K562 (cell line): ENCODE results near the gene ARMC12. TPM values are rescaled to one million over a fixed set of nuclear protein-coding genes. Genes with fewer than 3 reads are reported as not detected.

Experiments used
- ATAC-seq: fragments of 200-7000 bp; cut with Tn5 transposase; 3 replicates; pipeline ENCODE4 v1.9.1; 2020; ENCODE audit warnings: moderate library complexity
- BruUV-seq: library from RNA; stranded (reverse); fragments of 400-500 nt; replicated peaks from 2 replicates; lab custom pipeline; 2021; lab: Mats Ljungman, UMichigan
- CTCF ChIA-PET: fragments of 300-600 bp; formaldehyde crosslinking; extraction: SDS; loops from one replicate; lab custom pipeline; 2021; ENCODE audit warnings: low intra/inter-chr PET ratio; lab: Yijun Ruan, JAX
- POLR2A ChIA-PET: fragments of 300-600, 350-650 bp; sonication (Branson Sonifier 250); formaldehyde crosslinking; extraction: SDS; loops from one replicate; lab custom pipeline; 2021; ENCODE audit warnings: antibody characterized with exemption, inconsistent platforms; lab: Yijun Ruan, JAX
- DNase-seq, 4 experiments: peaks; one replicate each; pipeline versions ENCODE4 v3.0.0 to v3.0.0-alpha.2; 2011 to 2018; ENCODE audit warnings: low spot score in 3 of 4, mixed read lengths in 3 of 4; ENCODE audit errors: extremely low read depth in 1 of 4
- FAIRE-seq: peaks from 2 replicates; lab custom pipeline; 2011; peaks lifted over from hg19 to GRCh38; lab: Jason Lieb, UNC
- H2AFZ ChIP-seq: 2 replicates; pipeline ENCODE4 v1.6.0; 2011; ENCODE audit warnings: low read depth, low read length, control low read depth, inconsistent platforms
- H3K27ac ChIP-seq: fragments of 200-600 bp; 3 replicates; pipeline ENCODE4 v1.8.0; 2011; ENCODE audit warnings: low read depth, mild to moderate bottlenecking, control low read depth, inconsistent platforms, low read length, moderate library complexity, mixed read lengths; ENCODE audit errors: extremely low read depth
- H3K27me3 ChIP-seq, 2 experiments: fragments of 300-600 bp in 1 of 2; 2 replicates in 1 of 2; 3 replicates in 1 of 2; pipeline versions ENCODE4 v1.6.0 to v1.8.0; 2011; ENCODE audit warnings: inconsistent platforms in 2 of 2, low read length in 2 of 2, mild to moderate bottlenecking in 1 of 2, mixed read lengths in 1 of 2, moderate library complexity in 1 of 2; ENCODE audit not compliant: control insufficient read depth in 2 of 2, insufficient read depth in 2 of 2
- H3K36me3 ChIP-seq: fragments of 300-600 bp; 3 replicates; pipeline ENCODE4 v1.8.0; 2011; ENCODE audit warnings: mild to moderate bottlenecking, low read length, inconsistent platforms; ENCODE audit not compliant: control insufficient read depth, insufficient read depth
- H3K4me1 ChIP-seq, 2 experiments: fragments of 200-600 bp in 1 of 2; replicated peaks in 1 of 2; 2 replicates in 1 of 2; 3 replicates in 1 of 2; pipeline versions ENCODE4 v1.5.1 to v1.8.0; 2011; ENCODE audit warnings: inconsistent platforms in 2 of 2, low read length in 2 of 2, mild to moderate bottlenecking in 1 of 2, mixed read lengths in 1 of 2, moderate library complexity in 1 of 2; ENCODE audit not compliant: control insufficient read depth in 2 of 2, insufficient read depth in 2 of 2
- H3K4me2 ChIP-seq: 2 replicates; pipeline ENCODE4 v1.6.1; 2011; ENCODE audit warnings: low read length, control low read depth, inconsistent platforms, mixed read lengths; ENCODE audit not compliant: insufficient read depth
- H3K4me3 ChIP-seq: fragments of 200-600 bp; sonication (generic), shearing (Covaris generic); 2 replicates; pipeline ENCODE4 v1.5.1; 2016; ENCODE audit warnings: control low read depth, inconsistent platforms
- H3K79me2 ChIP-seq: fragments of 200-600 bp; 3 replicates; pipeline ENCODE4 v1.8.0; 2011; ENCODE audit warnings: low read length, inconsistent platforms; ENCODE audit not compliant: control insufficient read depth, insufficient read depth
- H3K9ac ChIP-seq, 2 experiments: 2 replicates each; pipeline versions ENCODE4 v1.6.0 to v1.6.1; 2011; ENCODE audit warnings: low read depth in 2 of 2, low read length in 2 of 2, control low read depth in 1 of 2, inconsistent platforms in 1 of 2, mild to moderate bottlenecking in 1 of 2, mixed read lengths in 1 of 2; ENCODE audit not compliant: insufficient read depth in 1 of 2
- H3K9me1 ChIP-seq: one replicate; pipeline ENCODE4 v1.6.0; 2011; ENCODE audit warnings: inconsistent platforms, mild to moderate bottlenecking, low read length, moderate library complexity; ENCODE audit not compliant: control insufficient read depth, insufficient read depth
- H3K9me3 ChIP-seq: replicated peaks from 2 replicates; pipeline ENCODE4 v1.5.1; 2011; ENCODE audit warnings: low read depth, low read length, inconsistent platforms; ENCODE audit not compliant: control insufficient read depth, insufficient read depth
- H4K20me1 ChIP-seq: replicated peaks from 2 replicates; pipeline ENCODE4 v1.6.1; 2011; ENCODE audit warnings: low read length, inconsistent platforms, mixed read lengths; ENCODE audit not compliant: control insufficient read depth, insufficient read depth
- ARHGAP35 ChIP-seq: fragments of 450-650 bp; IDR thresholded peaks from 2 replicates; pipeline ENCODE4 v1.6.1; 2018; ENCODE audit not compliant: partially characterized antibody
- BCOR ChIP-seq: fragments of 450-650 bp; IDR thresholded peaks from 2 replicates; pipeline ENCODE4 v1.6.1; 2016
- DMBX1 ChIP-seq: fragments of 250-450 bp; sonication (Bioruptor Pico); IDR thresholded peaks from 2 replicates; pipeline ENCODE4 v1.8.0; 2022; ENCODE audit warnings: inconsistent platforms, mild to moderate bottlenecking, moderate library complexity, borderline replicate concordance
- EGR1 ChIP-seq: fragments of 450-650 bp; conservative IDR thresholded peaks from 2 replicates; pipeline ENCODE4 v1.6.1; 2017; ENCODE audit warnings: mild to moderate bottlenecking
- KDM1A ChIP-seq, 2 experiments: fragments of 450-650 bp; IDR thresholded peaks; 2 replicates each; pipeline ENCODE4 v1.6.1; 2016; ENCODE audit warnings: mild to moderate bottlenecking in 2 of 2
- KLF10 ChIP-seq: fragments of 250-450 bp; sonication (Bioruptor Pico); IDR thresholded peaks from 2 replicates; pipeline ENCODE4 v1.6.1; 2021; ENCODE audit warnings: matching md5 sums
- KLF16 ChIP-seq: IDR thresholded peaks from 2 replicates; pipeline ENCODE4 v1.6.1; 2016; ENCODE audit warnings: antibody characterized with exemption
- NCOR1 ChIP-seq: fragments of 450-650 bp; IDR thresholded peaks from 2 replicates; pipeline ENCODE4 v1.6.1; 2016; ENCODE audit warnings: mild to moderate bottlenecking, moderate library complexity
- POLR3A ChIP-seq: IDR thresholded peaks from 2 replicates; pipeline ENCODE4 v1.6.1; 2011; ENCODE audit warnings: borderline replicate concordance, mild to moderate bottlenecking, moderate library complexity; ENCODE audit not compliant: insufficient read length, insufficient read depth; ENCODE audit errors: extremely low read depth
- RBM25 ChIP-seq: fragments of 200-400 bp; formaldehyde crosslinking; IDR thresholded peaks from 2 replicates; pipeline ENCODE4 v1.6.1; 2018; ENCODE audit warnings: low read length, low read depth, moderate library complexity; ENCODE audit not compliant: severe bottlenecking
- TFAP4 ChIP-seq: sonication (generic); formaldehyde crosslinking; IDR thresholded peaks from 2 replicates; pipeline ENCODE4 v1.8.0; 2022; ENCODE audit warnings: missing genetic modification reagents, mild to moderate bottlenecking, moderate library complexity, borderline replicate concordance
- U2AF2 ChIP-seq: fragments of 200-400 bp; formaldehyde crosslinking; optimal IDR thresholded peaks from 2 replicates; pipeline ENCODE3; 2017; ENCODE audit warnings: low read depth, mild to moderate bottlenecking, low read length
- ZNF174 ChIP-seq: fragments of 250-450 bp; sonication (Bioruptor Pico); IDR thresholded peaks from 2 replicates; pipeline ENCODE4 v1.4.0; 2020; ENCODE audit warnings: mild to moderate bottlenecking
- ZNF436 ChIP-seq: fragments of 250-450, 450-650 bp; sonication (Bioruptor Pico); formaldehyde crosslinking; IDR thresholded peaks from 2 replicates; pipeline ENCODE4 v1.7.0; 2020; ENCODE audit warnings: mild to moderate bottlenecking
- ZNF444 ChIP-seq: fragments of 250-450 bp; sonication (Bioruptor Pico); IDR thresholded peaks from 2 replicates; pipeline ENCODE4 v1.4.0; 2020; ENCODE audit warnings: mild to moderate bottlenecking, moderate library complexity
- ZNF740 ChIP-seq, 3 experiments: fragments of 200-800 bp in 1 of 3; sonication (Bioruptor generic) in 1 of 3; sonication (generic) in 1 of 3; formaldehyde crosslinking in 1 of 3; IDR thresholded peaks; 2 replicates each; pipeline versions ENCODE4 v1.6.1 to v1.8.0; 2016 to 2022; ENCODE audit warnings: mild to moderate bottlenecking in 2 of 3, missing compliant biosample characterization in 2 of 3, missing genetic modification characterization in 2 of 3, missing genetic modification reagents in 1 of 3
- WGBS: fragments of 100-300 bp; shearing (Covaris generic); methylation state at CpG from one replicate; pipeline ENCODE4 v1.1.6; 2016; ENCODE audit warnings: low coverage, mixed read lengths; ENCODE audit not compliant: insufficient coverage; ENCODE audit errors: missing lambda C conversion rate; 5-methylcytosine and 5-hydroxymethylcytosine counted together
- in situ Hi-C: fragments of 300-500 bp; cut with MboI; formaldehyde crosslinking; loops from 4 replicates; pipeline ENCODE4 v1.15.0; 2018; ENCODE audit warnings: inconsistent platforms, mixed read lengths
- intact Hi-C: fragments of 100-400 bp; cut with micrococcal nuclease; formaldehyde crosslinking; loops from 2 replicates; pipeline ENCODE4 v1.14.2; 2022
- polyA plus RNA-seq, 8 experiments: library from polyadenylated mRNA; depleted of rRNA in 4 of 8; stranded (reverse) in 5 of 8; unstranded in 3 of 8; fragments of >200 nt; fragmentation: Nextera tagmentation in 2 of 8; fragmentation: Illumina TruSeq in 1 of 8; extraction: Ambion mirVana in 2 of 8; extraction: Trizol in 1 of 8; gene quantifications; 2 replicates each; pipeline versions ENCODE4 v1.2.1 to v1.2.3, GENCODE V29; 2011 to 2014; ENCODE audit warnings: inconsistent platforms in 1 of 8, missing spikeins in 1 of 8
- total RNA-seq, 7 experiments: library from RNA; depleted of rRNA in 6 of 7; stranded (reverse); fragments of >200 nt in 6 of 7; fragmentation: Illumina TruSeq in 2 of 7; extraction: Trizol in 2 of 7; gene quantifications; 2 replicates each; pipeline versions ENCODE4 v1.2.1 to v1.2.3, GENCODE V29; 2011 to 2021; ENCODE audit warnings: low replicate concordance in 1 of 7
- TF ChIP-seq, protein P1 (sequence below), 2 experiments: fragments of 450-650 bp in 1 of 2; IDR thresholded peaks; 2 replicates each; pipeline ENCODE4 v1.6.1; 2011 to 2017; ENCODE audit warnings: low read depth in 2 of 2, antibody characterized with exemption in 1 of 2, borderline replicate concordance in 1 of 2, low read length in 1 of 2, mild to moderate bottlenecking in 1 of 2, mixed read lengths in 1 of 2; ENCODE audit not compliant: control insufficient read depth in 1 of 2

The ARMC12 gene
- total and polyA plus RNA-seq, 9 of the 15 experiments (the other 6 are each of a cell fraction or from before 2014, with no cell fraction given), result 0.09 to 0.58 (median 0.31) TPM; not detected in 3

DNA sequence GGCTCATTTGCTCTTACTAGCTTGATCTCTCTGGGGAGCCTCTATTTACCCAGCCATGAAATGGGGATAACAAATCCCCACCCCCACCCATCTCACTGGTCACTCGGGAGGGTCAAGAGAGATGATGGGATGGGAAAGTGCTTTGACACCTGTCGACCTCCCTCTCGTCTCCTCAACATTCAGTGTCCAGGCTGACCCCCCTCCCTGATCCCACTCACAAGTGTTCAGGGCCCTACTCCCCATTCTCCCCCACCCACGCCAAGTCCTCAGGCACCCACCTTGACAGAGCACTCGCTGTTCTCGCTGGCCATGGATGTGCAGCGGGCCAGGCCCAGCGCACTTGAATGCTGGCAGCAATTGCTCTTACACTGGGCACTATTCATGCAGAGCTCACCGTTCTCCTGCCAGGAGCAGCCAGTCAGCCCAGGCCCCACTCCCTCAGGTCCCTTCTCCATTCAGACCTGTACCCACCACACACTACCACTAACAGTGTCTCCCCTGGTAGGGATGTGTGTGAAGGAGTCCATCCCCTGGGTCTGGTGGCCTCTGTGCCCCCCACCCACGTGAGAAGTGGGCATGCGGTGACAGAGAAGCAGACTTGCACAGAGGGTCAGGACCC lies 58.7 kb downstream of the ARMC12 start:
- ATAC-seq (no peak), DNase-seq (peak in 3 of 4 experiments; percentile 17 to 21 (median 19)), FAIRE-seq (no peak)
- no peaks in the 10 kb centered on the region for H3K36me3 ChIP-seq
- H3K4me3 ChIP-seq, result no peak overlapping the region
- BruUV-seq, result no TSS peak
- peaks cover 3% of the 10 kb centered on the region for H3K9me1 ChIP-seq
- no peaks in the 10 kb centered on the region for H3K9me3 ChIP-seq
- H3K27ac ChIP-seq, result no peak overlapping the region
- WGBS, result 2% methylated on average over 11 of the region's 11 CpGs
- H3K27me3 ChIP-seq, result peaks cover 27 to 70% of the 10 kb centered on the region in 2 experiments
- POLR2A ChIA-PET, result interaction anchor here (0.6 to 3.6 kb wide), 2 partner anchors 8 to 369 kb away, joined by 3 to 48 read pairs; no protein-coding TSS in a partner anchor
- H3K9ac ChIP-seq, result no peak overlapping the region
- peaks cover 3% of the 10 kb centered on the region; the same call in 1 of the 2 replicates for H4K20me1 ChIP-seq
- intact Hi-C loops, result no loop called here
- CTCF ChIA-PET, result no interaction called here
- no peak overlapping the region for H3K4me2 ChIP-seq
- in situ Hi-C loops, result no loop called here
- H2AFZ ChIP-seq, result no peak overlapping the region
- H3K79me2 ChIP-seq, result no peaks in the 10 kb centered on the region
- no peaks in the 10 kb centered on the region for H3K4me1 ChIP-seq
- TF ChIP-seq RBM25 (peak; percentile 81), KLF16 (no peak), TFAP4 (CRISPR knock-in tag) (0 out of 2 replicates have a peak, but pooled peaks have one; percentile 9), BCOR (0 out of 2 replicates have a peak, but pooled peaks have one; percentile 47), NCOR1 (no peak), ARHGAP35 (no peak), U2AF2 (no peak), ZNF436 (no peak), POLR3A (no peak), ZNF174 (no peak), KLF10 (CRISPR knock-in tag) (no peak), DMBX1 (no peak), KDM1A (IDR thresholded peaks at IDR 0.05) (peak in 1 of 2 experiments; percentile 38; a peak in 1 of 4 replicates), ZNF740 (CRISPR knock-in tag; IDR thresholded peaks at IDR 0.05) (peak; percentile 7; the same call in 1 of the 2 replicates), ZNF740 (tag; IDR thresholded peaks at IDR 0.05) (no peak), ZNF444 (CRISPR knock-in tag) (no peak), EGR1 (0 out of 2 replicates have a peak, but pooled peaks have one; percentile 6)
- TF ChIP-seq, protein P1, sequence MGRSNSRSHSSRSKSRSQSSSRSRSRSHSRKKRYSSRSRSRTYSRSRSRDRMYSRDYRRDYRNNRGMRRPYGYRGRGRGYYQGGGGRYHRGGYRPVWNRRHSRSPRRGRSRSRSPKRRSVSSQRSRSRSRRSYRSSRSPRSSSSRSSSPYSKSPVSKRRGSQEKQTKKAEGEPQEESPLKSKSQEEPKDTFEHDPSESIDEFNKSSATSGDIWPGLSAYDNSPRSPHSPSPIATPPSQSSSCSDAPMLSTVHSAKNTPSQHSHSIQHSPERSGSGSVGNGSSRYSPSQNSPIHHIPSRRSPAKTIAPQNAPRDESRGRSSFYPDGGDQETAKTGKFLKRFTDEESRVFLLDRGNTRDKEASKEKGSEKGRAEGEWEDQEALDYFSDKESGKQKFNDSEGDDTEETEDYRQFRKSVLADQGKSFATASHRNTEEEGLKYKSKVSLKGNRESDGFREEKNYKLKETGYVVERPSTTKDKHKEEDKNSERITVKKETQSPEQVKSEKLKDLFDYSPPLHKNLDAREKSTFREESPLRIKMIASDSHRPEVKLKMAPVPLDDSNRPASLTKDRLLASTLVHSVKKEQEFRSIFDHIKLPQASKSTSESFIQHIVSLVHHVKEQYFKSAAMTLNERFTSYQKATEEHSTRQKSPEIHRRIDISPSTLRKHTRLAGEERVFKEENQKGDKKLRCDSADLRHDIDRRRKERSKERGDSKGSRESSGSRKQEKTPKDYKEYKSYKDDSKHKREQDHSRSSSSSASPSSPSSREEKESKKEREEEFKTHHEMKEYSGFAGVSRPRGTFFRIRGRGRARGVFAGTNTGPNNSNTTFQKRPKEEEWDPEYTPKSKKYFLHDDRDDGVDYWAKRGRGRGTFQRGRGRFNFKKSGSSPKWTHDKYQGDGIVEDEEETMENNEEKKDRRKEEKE (IDR thresholded peaks at IDR 0.05; ENCODE audit: borderline replicate concordance in 1 of 2, control insufficient read depth in 1 of 2, low read depth in 2 of 2, low read length in 1 of 2), result no peak
